ENCODE results near the gene ZNF681.
"Not testable (repeated sequence)": the region's sequence is repeated elsewhere in the genome, so short reads cannot be mapped to it uniquely, and the experiment has no call there.

Gene ZNF681

GRCh38 chr19:23772675-23773063, 14.0 kb upstream of the ZNF681 start:
- DNase-seq = no peak

GRCh38 chr19:23771761-23772674, 13.3 kb upstream of the ZNF681 start:
- no peak for DNase-seq

- no peak for DNase-seq
These were observed 12.6 kb upstream of the ZNF681 start for GRCh38 chr19:23771316-23771715.

- DNase-seq = no peak
These were observed 12.1 kb upstream of the ZNF681 start for GRCh38 chr19:23770672-23771250.

GRCh38 chr19:23769691-23770468, 11.2 kb upstream of the ZNF681 start:
- no peak for DNase-seq

GRCh38 chr19:23766951-23767350, 8.3 kb upstream of the ZNF681 start:
- no peak for DNase-seq

GRCh38 chr19:23764781-23765180, 6.1 kb upstream of the ZNF681 start:
- no peak for DNase-seq

GRCh38 chr19:23762884-23763711, 4.4 kb upstream of the ZNF681 start:
- peak; percentile 61 for DNase-seq

- DNase-seq = no peak
These were observed 3.8 kb upstream of the ZNF681 start for GRCh38 chr19:23762548-23762883.

GRCh38 chr19:23760326-23760725, 1.6 kb upstream of the ZNF681 start:
- DNase-seq = not testable (repeated sequence)

GRCh38 chr19:23743633-23744232, 15.0 kb downstream of the ZNF681 start:
- not testable (repeated sequence) for DNase-seq

- not testable (repeated sequence) for DNase-seq
These were observed 27.8 kb downstream of the ZNF681 start for GRCh38 chr19:23730729-23731465.

- DNase-seq = not testable (repeated sequence)
These were observed 34.5 kb downstream of the ZNF681 start for GRCh38 chr19:23724161-23724560.

GRCh38 chr19:23718802-23719201, 39.9 kb downstream of the ZNF681 start:
- DNase-seq = no peak

- DNase-seq = no peak
These were observed 41.9 kb downstream of the ZNF681 start for GRCh38 chr19:23716792-23717191.

- DNase-seq = no peak
These were observed 49.3 kb downstream of the ZNF681 start for GRCh38 chr19:23709347-23709746.

GRCh38 chr19:23706657-23707056, 52.0 kb downstream of the ZNF681 start:
- no peak for DNase-seq

- no peak for DNase-seq
These were observed 59.2 kb downstream of the ZNF681 start for GRCh38 chr19:23699521-23699860.

- DNase-seq = no peak
These were observed 59.8 kb downstream of the ZNF681 start for GRCh38 chr19:23698711-23699520.

GRCh38 chr19:23692937-23693336, 65.8 kb downstream of the ZNF681 start:
- not testable (repeated sequence) for DNase-seq
